Measurements from ENCODE around the gene TLE2. TPM values are rescaled to one million over a fixed set of nuclear protein-coding genes. Genes with fewer than 3 reads are reported as not detected.

Gene TLE2
- total RNA-seq, 3 donors from 2014 or later (not counting 1 experiment from before 2014, with no cell fraction given): 6.1 to 8.8 (median 8.2) TPM

- Histone ChIP-seq H3K27ac (ENCODE audit: low read length) (peak overlapping the region; percentile 32), H3K4me1 (ENCODE audit: control insufficient read depth, insufficient read depth, low read length) (peaks cover 51% of the 10 kb centered on the region), H3K27me3 (ENCODE audit: control insufficient read depth, insufficient read depth, low read length) (no peaks in the 10 kb centered on the region), H3K36me3 (ENCODE audit: control insufficient read depth, insufficient read depth, low read length) (peaks cover 52% of the 10 kb centered on the region), H3K4me3 (ENCODE audit: low read length) (no peak overlapping the region), H3K9me3 (ENCODE audit: control insufficient read depth, insufficient read depth, low read length) (no peaks in the 10 kb centered on the region)
- ATAC-seq (no peak), DNase-seq (peak in 1 of 2 donors; percentile 34)
- Mint-ChIP-seq H3K4me1 (peaks cover 17 to 65% of the 10 kb centered on the region in 2 donors), H3K9me3 (no peaks in the 10 kb centered on the region), H3K4me3 (peak overlapping the region; percentile 86), H3K27me3 (ENCODE audit: low read depth in 2 of 2) (no peaks in the 10 kb centered on the region), H3K36me3 (no peaks in the 10 kb centered on the region), H3K27ac (peak overlapping the region; percentile 80 to 85)
- intact Hi-C loops (cut with micrococcal nuclease): no loop called here
- 82% methylated on average over 16 of the region's 16 CpGs for whole genome bisulfite sequencing (ENCODE audit: insufficient coverage)
- no peak for TF ChIP-seq CTCF (IDR thresholded peaks at IDR 0.05)
These were observed 30.6 kb upstream of the TLE2 start for GRCh38 chr19:3059653-3060052.

- Histone ChIP-seq H3K27me3 (ENCODE audit: control insufficient read depth, insufficient read depth, low read length) (no peaks in the 10 kb centered on the region), H3K9me3 (ENCODE audit: control insufficient read depth, insufficient read depth, low read length) (no peaks in the 10 kb centered on the region), H3K27ac (ENCODE audit: low read length) (no peak overlapping the region), H3K4me3 (ENCODE audit: low read length) (no peak overlapping the region), H3K36me3 (ENCODE audit: control insufficient read depth, insufficient read depth, low read length) (peaks cover 60% of the 10 kb centered on the region), H3K4me1 (ENCODE audit: control insufficient read depth, insufficient read depth, low read length) (peaks cover 47% of the 10 kb centered on the region)
- H3K27ac Mint-ChIP-seq: peak overlapping the region; percentile 51 to 70
- intact Hi-C loops (cut with micrococcal nuclease): no loop called here
- no peak for TF ChIP-seq CTCF (IDR thresholded peaks at IDR 0.05)
- no peaks in the 10 kb centered on the region for H3K36me3 Mint-ChIP-seq
- no peak overlapping the region for H3K4me3 Mint-ChIP-seq
- no peak for ATAC-seq
- H3K9me3 Mint-ChIP-seq: no peaks in the 10 kb centered on the region
- no peak for DNase-seq
- no peaks in the 10 kb centered on the region for H3K27me3 Mint-ChIP-seq (ENCODE audit: low read depth in 2 of 2)
- H3K4me1 Mint-ChIP-seq: peaks cover 18 to 66% of the 10 kb centered on the region in 2 donors
- 92% methylated on average over 9 of the region's 10 CpGs for WGBS (ENCODE audit: insufficient coverage)
These were observed 29.8 kb upstream of the TLE2 start for GRCh38 chr19:3058821-3059314.

GRCh38 chr19:3058009-3058820 is 29.1 kb upstream of the TLE2 start:
- H3K36me3 ChIP-seq (ENCODE audit: control insufficient read depth, insufficient read depth, low read length): peaks cover 62% of the 10 kb centered on the region
- ATAC-seq: no peak
- no peaks in the 10 kb centered on the region for H3K9me3 Mint-ChIP-seq
- peak overlapping the region; percentile 51 to 70 for H3K27ac Mint-ChIP-seq
- no peaks in the 10 kb centered on the region for H3K27me3 Mint-ChIP-seq (ENCODE audit: low read depth in 2 of 2)
- no peak overlapping the region for H3K4me3 ChIP-seq (ENCODE audit: low read length)
- DNase-seq: no peak
- whole genome bisulfite sequencing (ENCODE audit: insufficient coverage): 92% methylated on average over 20 of the region's 20 CpGs
- H3K36me3 Mint-ChIP-seq: no peaks in the 10 kb centered on the region
- TF ChIP-seq CTCF (IDR thresholded peaks at IDR 0.05): no peak
- H3K4me3 Mint-ChIP-seq: no peak overlapping the region
- H3K9me3 ChIP-seq (ENCODE audit: control insufficient read depth, insufficient read depth, low read length): no peaks in the 10 kb centered on the region
- peaks cover 41% of the 10 kb centered on the region for H3K4me1 ChIP-seq (ENCODE audit: control insufficient read depth, insufficient read depth, low read length)
- intact Hi-C loops (cut with micrococcal nuclease): no loop called here
- H3K4me1 Mint-ChIP-seq: peaks cover 18 to 61% of the 10 kb centered on the region in 2 donors
- H3K27me3 ChIP-seq (ENCODE audit: control insufficient read depth, insufficient read depth, low read length): no peaks in the 10 kb centered on the region
- H3K27ac ChIP-seq (ENCODE audit: low read length): no peak overlapping the region
